ENCODE results near the gene GNAT1. TPM values are rescaled to one million over a fixed set of nuclear protein-coding genes. Genes with fewer than 3 reads are reported as not detected.

GNAT1 gene
- total and polyA plus RNA-seq, 9 donors = not detected

DNA sequence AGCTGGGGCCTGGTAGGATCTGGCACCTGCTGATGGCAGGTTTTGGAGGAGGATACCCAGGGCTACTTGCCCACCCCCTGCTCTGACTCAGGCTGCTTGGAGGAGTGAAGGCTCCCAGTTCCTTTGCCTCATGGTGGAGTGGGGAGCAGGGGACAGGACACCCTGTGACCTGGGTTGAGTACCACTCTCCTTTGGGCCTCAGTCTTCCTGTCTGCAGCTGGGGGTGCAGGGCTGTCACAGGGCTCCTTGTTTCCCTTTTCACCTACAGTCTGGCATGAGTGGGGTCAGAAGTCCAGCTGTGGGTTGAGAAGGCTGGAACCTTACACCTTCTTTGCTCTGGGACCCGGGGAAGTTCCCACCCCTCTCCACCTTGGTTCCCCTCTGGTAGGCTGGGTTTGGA is 21.6 kb upstream of the GNAT1 start:
- no peak overlapping the region for H3K27ac ChIP-seq
- H3K9me3 ChIP-seq = no peaks in the 10 kb centered on the region
- DNase-seq = no peak
- intact Hi-C loops (cut with DNase I) = no loop called here
- H3K4me3 ChIP-seq = no peak overlapping the region
- no peaks in the 10 kb centered on the region for H3K27me3 ChIP-seq
- H3K36me3 ChIP-seq = no peaks in the 10 kb centered on the region
- TF ChIP-seq EP300 (IDR thresholded peaks at IDR 0.05) (no peak), POLR2A (IDR thresholded peaks at IDR 0.05) (no peak)
- TF ChIP-seq, protein P1, sequence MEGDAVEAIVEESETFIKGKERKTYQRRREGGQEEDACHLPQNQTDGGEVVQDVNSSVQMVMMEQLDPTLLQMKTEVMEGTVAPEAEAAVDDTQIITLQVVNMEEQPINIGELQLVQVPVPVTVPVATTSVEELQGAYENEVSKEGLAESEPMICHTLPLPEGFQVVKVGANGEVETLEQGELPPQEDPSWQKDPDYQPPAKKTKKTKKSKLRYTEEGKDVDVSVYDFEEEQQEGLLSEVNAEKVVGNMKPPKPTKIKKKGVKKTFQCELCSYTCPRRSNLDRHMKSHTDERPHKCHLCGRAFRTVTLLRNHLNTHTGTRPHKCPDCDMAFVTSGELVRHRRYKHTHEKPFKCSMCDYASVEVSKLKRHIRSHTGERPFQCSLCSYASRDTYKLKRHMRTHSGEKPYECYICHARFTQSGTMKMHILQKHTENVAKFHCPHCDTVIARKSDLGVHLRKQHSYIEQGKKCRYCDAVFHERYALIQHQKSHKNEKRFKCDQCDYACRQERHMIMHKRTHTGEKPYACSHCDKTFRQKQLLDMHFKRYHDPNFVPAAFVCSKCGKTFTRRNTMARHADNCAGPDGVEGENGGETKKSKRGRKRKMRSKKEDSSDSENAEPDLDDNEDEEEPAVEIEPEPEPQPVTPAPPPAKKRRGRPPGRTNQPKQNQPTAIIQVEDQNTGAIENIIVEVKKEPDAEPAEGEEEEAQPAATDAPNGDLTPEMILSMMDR (IDR thresholded peaks at IDR 0.05) = no peak
- 80 to 100% (median 85%) methylated on average over 1 of the region's 1 CpG for WGBS, 3 donors
- peaks cover 19% of the 10 kb centered on the region for H3K4me1 ChIP-seq (ENCODE audit: insufficient read depth)

DNA sequence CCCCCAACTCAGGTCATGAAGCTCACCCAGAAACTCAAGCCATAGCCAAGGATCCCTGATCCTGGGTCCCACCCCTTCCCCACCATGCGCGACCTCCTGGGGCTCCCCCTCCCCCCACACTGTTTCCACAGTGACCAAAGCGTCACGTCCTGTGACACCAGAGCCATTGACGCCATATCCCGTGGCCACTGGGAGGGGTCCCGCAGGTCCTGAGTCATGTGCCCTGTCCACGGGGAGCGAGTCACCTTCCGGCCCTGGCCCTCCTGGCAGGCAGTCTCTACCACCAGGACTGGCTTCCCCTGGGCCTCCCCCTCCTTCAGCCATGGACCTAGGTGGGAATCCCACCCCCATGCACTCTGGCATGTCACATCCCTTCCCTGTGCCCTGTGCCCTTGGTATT is 20.7 kb upstream of the GNAT1 start:
- H3K4me3 ChIP-seq = no peak overlapping the region
- no peaks in the 10 kb centered on the region for H3K36me3 ChIP-seq
- TF ChIP-seq, protein P1 (IDR thresholded peaks at IDR 0.05) = no peak
- TF ChIP-seq EP300 (IDR thresholded peaks at IDR 0.05) (no peak), POLR2A (IDR thresholded peaks at IDR 0.05) (no peak)
- H3K27ac ChIP-seq = no peak overlapping the region
- intact Hi-C loops (cut with DNase I) = no loop called here
- H3K9me3 ChIP-seq = no peaks in the 10 kb centered on the region
- no peaks in the 10 kb centered on the region for H3K27me3 ChIP-seq
- WGBS, 3 donors = 79 to 94% (median 80%) methylated on average over 10 of the region's 10 CpGs
- peak in 1 of 5 donors; percentile 45 for DNase-seq
- H3K4me1 ChIP-seq (ENCODE audit: insufficient read depth) = peaks cover 16% of the 10 kb centered on the region

DNA sequence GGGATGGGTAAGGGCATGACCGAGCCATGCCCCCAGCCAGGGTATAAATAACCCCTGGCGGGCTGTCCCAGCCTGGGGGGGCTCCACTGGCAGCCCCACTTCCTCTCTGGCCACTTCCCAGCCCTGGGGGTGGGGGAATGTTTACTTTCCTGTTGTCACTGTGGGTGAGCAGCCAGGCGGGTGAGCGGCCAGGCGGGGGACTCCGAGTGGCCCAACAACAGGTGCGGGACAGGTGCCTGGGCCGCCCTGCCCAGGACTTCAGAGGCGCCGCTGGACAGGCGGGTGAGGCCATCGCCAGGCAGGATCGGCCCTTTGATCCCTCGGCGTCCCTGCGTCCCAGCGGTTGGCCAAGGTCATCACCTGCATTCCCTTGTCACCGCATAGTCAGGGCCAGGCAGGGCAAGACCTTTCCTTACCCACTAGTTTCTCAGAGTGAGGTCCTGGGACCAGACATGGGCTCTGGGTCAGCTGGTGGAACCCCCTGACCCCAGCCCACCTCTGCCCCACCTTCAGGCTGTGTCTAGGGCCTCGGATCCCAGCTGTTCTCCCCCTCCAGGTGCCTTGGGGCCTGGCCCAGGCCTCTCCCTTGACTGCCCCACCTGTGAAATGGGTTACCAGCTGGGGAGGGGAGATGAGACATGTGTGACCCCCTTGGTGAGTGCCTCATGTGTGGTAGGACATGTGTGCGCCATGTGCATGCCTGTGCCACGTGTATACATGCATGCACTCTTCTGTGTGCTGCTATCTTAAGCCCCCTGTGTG is 19.7 kb upstream of the GNAT1 start:
- no peaks in the 10 kb centered on the region for H3K36me3 ChIP-seq
- TF ChIP-seq POLR2A (IDR thresholded peaks at IDR 0.05) = no peak
- TF ChIP-seq, protein P1 (IDR thresholded peaks at IDR 0.05) = no peak
- TF ChIP-seq EP300 (IDR thresholded peaks at IDR 0.05) = no peak
- no peaks in the 10 kb centered on the region for H3K27me3 ChIP-seq
- H3K27ac ChIP-seq = no peak overlapping the region
- intact Hi-C loops (cut with DNase I) = no loop called here
- no peak for DNase-seq
- no peaks in the 10 kb centered on the region for H3K9me3 ChIP-seq
- WGBS, 3 donors = 83 to 90% (median 85%) methylated on average over 14 to 21 of the region's 21 CpGs
- no peak overlapping the region for H3K4me3 ChIP-seq
- H3K4me1 ChIP-seq (ENCODE audit: insufficient read depth) = peaks cover 7% of the 10 kb centered on the region

DNA sequence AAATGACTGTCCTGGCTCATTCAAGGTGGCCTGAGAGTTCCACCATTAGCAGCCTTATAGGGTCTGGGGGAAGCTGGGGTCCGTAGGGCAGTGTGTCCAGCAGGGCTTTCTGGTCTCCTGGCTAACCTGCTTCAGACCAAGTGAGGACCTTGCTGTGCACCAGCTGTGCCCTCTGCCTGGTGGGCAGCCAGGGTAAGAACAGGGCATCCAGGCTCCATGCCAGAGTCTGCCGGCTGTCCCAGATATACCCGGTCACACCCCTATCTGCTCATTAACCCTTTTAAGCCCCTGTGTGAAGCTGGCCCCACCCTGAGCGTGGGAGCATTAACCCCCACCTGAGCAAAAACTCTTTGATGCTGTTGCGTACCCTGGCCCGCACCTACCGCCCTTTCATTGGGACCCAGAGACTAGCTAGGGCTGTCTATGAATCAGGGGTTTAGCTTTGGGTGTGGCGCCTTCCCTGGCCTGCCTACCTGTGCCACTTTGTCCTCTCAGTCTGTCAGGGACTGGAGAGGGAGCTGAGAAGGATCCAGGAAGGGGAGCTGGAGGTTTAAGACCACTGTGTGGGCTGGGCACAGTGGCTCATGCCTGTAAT is 18.7 kb upstream of the GNAT1 start:
- Histone ChIP-seq H3K36me3 (no peaks in the 10 kb centered on the region), H3K27me3 (no peaks in the 10 kb centered on the region), H3K4me1 (ENCODE audit: insufficient read depth) (peaks cover 6% of the 10 kb centered on the region), H3K27ac (no peak overlapping the region), H3K9me3 (no peaks in the 10 kb centered on the region), H3K4me3 (no peak overlapping the region)
- 70 to 72% (median 71%) methylated on average over 8 of the region's 8 CpGs for WGBS, 3 donors
- TF ChIP-seq, protein P1 (IDR thresholded peaks at IDR 0.05) = no peak
- TF ChIP-seq POLR2A (IDR thresholded peaks at IDR 0.05) = no peak
- TF ChIP-seq EP300 (IDR thresholded peaks at IDR 0.05) = no peak
- intact Hi-C loops (cut with DNase I) = no loop called here
- DNase-seq = no peak

Data from ovary (tissue), 9 donors.